ENCODE data around the gene GABBR2. TPM values are rescaled to one million over a fixed set of nuclear protein-coding genes. Genes with fewer than 3 reads are reported as not detected.
A peak's percentile ranks its signal among the peaks of the same experiment; 100 is the strongest.

GABBR2 gene
- total RNA-seq, 2 donors from 2014 or later = not detected

GRCh38 chr9:98378794-98379193, 329.9 kb downstream of the GABBR2 start:
- Histone ChIP-seq H3K27me3 (no peaks in the 10 kb centered on the region), H3K27ac (no peak overlapping the region), H3K4me1 (peaks cover 38% of the 10 kb centered on the region), H3K4me3 (no peak overlapping the region), H3K36me3 (replicated peaks in 1 of 2; ENCODE audit: insufficient read depth in 1 of 2, low read depth in 2 of 2) (no peaks in the 10 kb centered on the region), H3K9me3 (no peaks in the 10 kb centered on the region)
- DNase-seq = no peak
- no peak for TF ChIP-seq CTCF (IDR thresholded peaks at IDR 0.05)
- ATAC-seq = no peak
- WGBS, 2 donors = 93 to 95% methylated on average over 4 to 5 of the region's 5 CpGs
- intact Hi-C loops (cut with DNase I) = no loop called here

GRCh38 chr9:98378206-98378780, 330.4 kb downstream of the GABBR2 start:
- Histone ChIP-seq H3K36me3 (replicated peaks in 1 of 2; ENCODE audit: insufficient read depth in 1 of 2, low read depth in 2 of 2) (no peaks in the 10 kb centered on the region), H3K27ac (no peak overlapping the region), H3K27me3 (no peaks in the 10 kb centered on the region), H3K9me3 (no peaks in the 10 kb centered on the region), H3K4me3 (no peak overlapping the region), H3K4me1 (peaks cover 43% of the 10 kb centered on the region)
- intact Hi-C loops (cut with DNase I) = no loop called here
- no peak for ATAC-seq
- no peak for DNase-seq
- no peak for TF ChIP-seq CTCF (IDR thresholded peaks at IDR 0.05)
- no peak for TF ChIP-seq POLR2A (IDR thresholded peaks at IDR 0.05)
- 84 to 87% methylated on average over 8 of the region's 8 CpGs for WGBS, 2 donors

- intact Hi-C loops (cut with DNase I) = no loop called here
- no peak for ATAC-seq
- Histone ChIP-seq H3K27me3 (no peaks in the 10 kb centered on the region), H3K4me3 (no peak overlapping the region), H3K4me1 (peaks cover 50% of the 10 kb centered on the region), H3K27ac (peak overlapping the region in 3 of 4 donors; percentile 36 to 58 (median 57)), H3K9me3 (no peaks in the 10 kb centered on the region), H3K36me3 (replicated peaks in 1 of 2; ENCODE audit: insufficient read depth in 1 of 2, low read depth in 2 of 2) (no peaks in the 10 kb centered on the region)
- TF ChIP-seq CTCF (IDR thresholded peaks at IDR 0.05) = no peak
- TF ChIP-seq POLR2A (IDR thresholded peaks at IDR 0.05) = no peak
- 74 to 76% methylated on average over 3 of the region's 3 CpGs for WGBS, 2 donors
- no peak for DNase-seq
Measured at GRCh38 chr9:98375138-98375726, 333.5 kb downstream of the GABBR2 start.

- peak overlapping the region in 3 of 4 donors; percentile 36 to 58 (median 57) for H3K27ac ChIP-seq
- TF ChIP-seq POLR2A (IDR thresholded peaks at IDR 0.05) = no peak
- TF ChIP-seq CTCF (IDR thresholded peaks at IDR 0.05) = no peak
Measured at GRCh38 chr9:98374385-98375051, 334.2 kb downstream of the GABBR2 start.

More at GRCh38 chr9:98374385-98375051, 334.2 kb downstream of the GABBR2 start:
- 13 to 15% methylated on average over 10 of the region's 10 CpGs for WGBS, 2 donors
- ATAC-seq = peak; percentile 87
- peak; percentile 65 to 84 (median 74) for DNase-seq
- no peaks in the 10 kb centered on the region for H3K27me3 ChIP-seq
- intact Hi-C loops (cut with DNase I) = no loop called here
- no peaks in the 10 kb centered on the region for H3K36me3 ChIP-seq (replicated peaks in 1 of 2; ENCODE audit: insufficient read depth in 1 of 2, low read depth in 2 of 2)
- no peak overlapping the region for H3K4me3 ChIP-seq
- H3K9me3 ChIP-seq = no peaks in the 10 kb centered on the region
- peaks cover 46% of the 10 kb centered on the region for H3K4me1 ChIP-seq
